Erythroblast (primary cell): ENCODE measurements around the gene CDH13.

Experiments used
- GATA1 ChIP-seq: IDR thresholded peaks from 2 replicates; pipeline ENCODE4 v1.6.1; 2011; ENCODE audit warnings: low read depth, mild to moderate bottlenecking, control low read depth, low read length, moderate library complexity
- POLR2A ChIP-seq: IDR thresholded peaks from 2 replicates; pipeline ENCODE4 v1.6.1; 2011; ENCODE audit warnings: mild to moderate bottlenecking, low read length

GRCh38 chr16:83109490-83110125 lies 482.8 kb downstream of the CDH13 start:
- TF ChIP-seq POLR2A (no peak), GATA1 (no peak)
